ENCODE measurements around the gene BLVRA.
"Not testable (repeated sequence)": the region's sequence is repeated elsewhere in the genome, so short reads cannot be mapped to it uniquely, and the experiment has no call there.

BLVRA gene

DNA sequence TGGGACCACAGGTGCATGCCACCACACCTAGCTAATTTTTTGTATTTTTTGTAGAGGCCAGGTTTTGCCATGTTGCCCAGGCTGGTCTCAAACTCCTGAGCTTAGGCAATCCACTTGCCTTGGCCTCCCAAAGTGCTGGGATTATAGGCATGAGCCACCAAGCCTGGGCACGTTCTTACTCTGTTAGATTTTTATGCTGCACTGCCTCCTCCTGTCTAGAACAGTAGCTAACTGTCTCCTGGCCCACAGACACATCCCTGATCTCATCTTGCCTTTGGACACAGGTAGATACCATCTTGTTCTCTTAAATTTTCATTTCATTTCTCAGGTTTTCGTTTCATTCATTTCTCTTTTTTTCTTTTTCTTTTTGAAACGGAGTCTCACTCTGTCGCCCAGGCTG is 41.1 kb downstream of the BLVRA start:
- TF ChIP-seq, protein P1, sequence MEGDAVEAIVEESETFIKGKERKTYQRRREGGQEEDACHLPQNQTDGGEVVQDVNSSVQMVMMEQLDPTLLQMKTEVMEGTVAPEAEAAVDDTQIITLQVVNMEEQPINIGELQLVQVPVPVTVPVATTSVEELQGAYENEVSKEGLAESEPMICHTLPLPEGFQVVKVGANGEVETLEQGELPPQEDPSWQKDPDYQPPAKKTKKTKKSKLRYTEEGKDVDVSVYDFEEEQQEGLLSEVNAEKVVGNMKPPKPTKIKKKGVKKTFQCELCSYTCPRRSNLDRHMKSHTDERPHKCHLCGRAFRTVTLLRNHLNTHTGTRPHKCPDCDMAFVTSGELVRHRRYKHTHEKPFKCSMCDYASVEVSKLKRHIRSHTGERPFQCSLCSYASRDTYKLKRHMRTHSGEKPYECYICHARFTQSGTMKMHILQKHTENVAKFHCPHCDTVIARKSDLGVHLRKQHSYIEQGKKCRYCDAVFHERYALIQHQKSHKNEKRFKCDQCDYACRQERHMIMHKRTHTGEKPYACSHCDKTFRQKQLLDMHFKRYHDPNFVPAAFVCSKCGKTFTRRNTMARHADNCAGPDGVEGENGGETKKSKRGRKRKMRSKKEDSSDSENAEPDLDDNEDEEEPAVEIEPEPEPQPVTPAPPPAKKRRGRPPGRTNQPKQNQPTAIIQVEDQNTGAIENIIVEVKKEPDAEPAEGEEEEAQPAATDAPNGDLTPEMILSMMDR (IDR thresholded peaks at IDR 0.05; ENCODE audit: low read depth, low read length, missing control alignments): no peak

DNA sequence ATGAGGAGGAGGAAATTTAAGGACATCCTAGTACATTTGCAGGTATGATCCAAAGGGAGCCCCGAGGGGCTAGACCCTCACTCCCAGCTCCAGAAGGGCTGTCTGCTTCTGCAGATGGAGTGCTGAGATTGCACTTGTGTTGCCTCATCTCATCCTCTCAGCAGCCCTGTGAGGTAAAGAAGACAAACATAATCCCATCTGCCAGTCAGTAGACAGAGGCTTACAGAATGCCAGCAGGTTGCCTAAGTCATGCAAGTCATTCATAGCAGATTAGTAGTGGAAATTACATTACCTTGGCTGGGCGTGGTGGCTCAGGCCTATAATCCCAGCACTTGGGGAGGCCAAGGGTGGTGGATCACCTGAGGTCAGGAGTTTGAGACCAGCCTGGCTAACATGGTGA is 45.4 kb downstream of the BLVRA start:
- peaks cover 10% of the 10 kb centered on the region for H3K36me3 ChIP-seq (replicated peaks)
- TF ChIP-seq, protein P1 (IDR thresholded peaks at IDR 0.05; ENCODE audit: low read depth, low read length, missing control alignments): no peak

More for the DNA sequence above, 41.1 kb downstream of the BLVRA start:
- no peak for DNase-seq
- Histone ChIP-seq H3K27ac (no peak overlapping the region), H3K36me3 (replicated peaks) (peaks cover 8% of the 10 kb centered on the region), H3K4me3 (ENCODE audit: low read depth, low read length) (no peak overlapping the region), H3K27me3 (replicated peaks) (no peaks in the 10 kb centered on the region)
- in situ Hi-C loops (cut with HindIII; ENCODE audit: low pct_ligation_motif_present, low sequenced_read_pairs): no loop called here

DNA sequence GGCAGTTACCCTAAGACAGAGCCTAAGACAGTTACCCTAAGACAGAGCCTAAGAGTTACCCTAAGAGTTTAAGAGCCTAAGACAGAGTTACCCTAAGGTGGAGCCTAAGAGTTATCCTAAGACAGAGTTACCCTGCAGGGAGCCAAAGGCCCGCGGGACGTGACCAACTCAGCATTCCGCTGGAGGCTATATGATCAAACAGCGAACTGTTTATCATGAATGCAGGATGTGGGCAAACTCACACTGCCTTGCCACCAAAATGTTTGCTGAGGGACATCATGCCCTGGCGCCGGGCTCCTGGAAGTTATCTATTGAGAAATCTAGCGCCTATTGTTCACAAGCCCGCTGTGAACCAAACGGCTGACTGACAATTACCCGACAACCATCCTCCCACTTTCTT is 49.9 kb downstream of the BLVRA start:
- DNase-seq: no peak
- Histone ChIP-seq H3K27ac (no peak overlapping the region), H3K27me3 (replicated peaks) (no peaks in the 10 kb centered on the region), H3K36me3 (replicated peaks) (peaks cover 6% of the 10 kb centered on the region), H3K4me3 (ENCODE audit: low read depth, low read length) (no peak overlapping the region)
- in situ Hi-C loops (cut with HindIII; ENCODE audit: low pct_ligation_motif_present, low sequenced_read_pairs): no loop called here
- TF ChIP-seq, protein P1 (IDR thresholded peaks at IDR 0.05; ENCODE audit: low read depth, low read length, missing control alignments): no peak

More for the DNA sequence above, 45.4 kb downstream of the BLVRA start:
- H3K27ac ChIP-seq: no peak overlapping the region
- no peaks in the 10 kb centered on the region for H3K27me3 ChIP-seq (replicated peaks)
- in situ Hi-C loops (cut with HindIII; ENCODE audit: low pct_ligation_motif_present, low sequenced_read_pairs): no loop called here
- no peak for DNase-seq
- no peak overlapping the region for H3K4me3 ChIP-seq (ENCODE audit: low read depth, low read length)

DNA sequence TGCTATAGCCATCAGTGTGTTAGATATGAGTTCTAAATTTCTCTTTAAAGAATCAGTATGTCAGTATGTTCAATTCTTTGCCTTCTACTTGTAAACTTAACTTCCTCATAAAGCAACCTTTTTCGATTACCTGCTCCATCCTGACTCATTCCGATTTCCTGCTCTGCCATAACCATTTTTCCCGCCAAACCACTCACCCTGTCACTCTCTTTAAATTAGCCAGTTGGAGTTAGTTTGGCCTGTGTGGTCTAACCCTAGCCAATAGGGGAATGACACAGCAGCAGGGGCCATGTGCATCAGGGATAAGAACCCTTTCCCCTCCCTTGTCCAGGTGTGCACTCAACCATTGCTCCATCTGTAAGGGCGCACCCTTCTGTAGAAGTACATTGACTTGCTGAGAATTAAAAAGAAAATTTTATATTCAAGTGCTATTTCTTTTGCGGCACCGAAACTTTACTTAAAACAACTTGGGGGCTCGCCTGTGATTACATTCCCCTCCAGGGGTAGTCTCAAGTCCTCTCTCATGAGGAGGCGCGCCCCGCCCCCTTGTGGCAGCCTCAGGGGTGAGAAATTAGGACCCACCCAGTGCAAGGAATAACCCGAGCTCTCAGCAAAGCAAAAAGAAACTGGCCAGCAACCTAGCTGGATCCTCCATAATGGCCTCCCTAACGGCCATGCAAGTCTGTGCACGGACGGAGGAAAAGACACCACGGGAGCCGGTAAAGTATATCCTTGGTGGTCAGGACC is 51.9 kb downstream of the BLVRA start:
- H3K27ac ChIP-seq; in situ Hi-C loops (cut with HindIII; ENCODE audit: low pct_ligation_motif_present, low sequenced_read_pairs); H3K36me3 ChIP-seq (replicated peaks); H3K27me3 ChIP-seq (replicated peaks); H3K4me3 ChIP-seq (ENCODE audit: low read depth, low read length); DNase-seq: not testable (repeated sequence)
- TF ChIP-seq, protein P1 (IDR thresholded peaks at IDR 0.05; ENCODE audit: low read depth, low read length, missing control alignments): peak; percentile 42

DNA sequence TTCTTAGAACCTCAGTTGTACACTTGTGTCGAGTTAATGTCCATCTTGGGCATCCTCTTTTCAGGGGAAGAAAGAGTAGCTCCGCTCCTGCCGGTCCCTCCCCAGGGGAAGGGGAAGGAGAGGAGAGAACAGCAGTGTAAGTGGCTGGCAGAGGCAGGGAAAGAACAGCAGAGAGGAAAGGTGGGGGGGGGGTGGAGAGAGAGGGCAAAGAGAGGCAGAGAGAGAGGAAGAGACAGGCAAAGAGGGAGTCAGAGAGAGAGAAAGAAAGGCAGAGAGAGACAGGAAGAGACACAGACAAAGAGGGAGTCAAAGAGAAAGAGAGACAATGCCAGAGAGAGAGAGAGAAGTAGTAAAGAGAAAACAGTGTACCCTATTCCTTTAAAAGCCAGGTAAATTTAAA is 56.9 kb downstream of the BLVRA start:
- H3K36me3 ChIP-seq (replicated peaks): no peaks in the 10 kb centered on the region
- TF ChIP-seq, protein P1 (IDR thresholded peaks at IDR 0.05; ENCODE audit: low read depth, low read length, missing control alignments): no peak
- in situ Hi-C loops (cut with HindIII; ENCODE audit: low pct_ligation_motif_present, low sequenced_read_pairs): no loop called here
- H3K27me3 ChIP-seq (replicated peaks): peaks cover 2% of the 10 kb centered on the region
- H3K27ac ChIP-seq: no peak overlapping the region
- no peak for DNase-seq
- no peak overlapping the region for H3K4me3 ChIP-seq (ENCODE audit: low read depth, low read length)

DNA sequence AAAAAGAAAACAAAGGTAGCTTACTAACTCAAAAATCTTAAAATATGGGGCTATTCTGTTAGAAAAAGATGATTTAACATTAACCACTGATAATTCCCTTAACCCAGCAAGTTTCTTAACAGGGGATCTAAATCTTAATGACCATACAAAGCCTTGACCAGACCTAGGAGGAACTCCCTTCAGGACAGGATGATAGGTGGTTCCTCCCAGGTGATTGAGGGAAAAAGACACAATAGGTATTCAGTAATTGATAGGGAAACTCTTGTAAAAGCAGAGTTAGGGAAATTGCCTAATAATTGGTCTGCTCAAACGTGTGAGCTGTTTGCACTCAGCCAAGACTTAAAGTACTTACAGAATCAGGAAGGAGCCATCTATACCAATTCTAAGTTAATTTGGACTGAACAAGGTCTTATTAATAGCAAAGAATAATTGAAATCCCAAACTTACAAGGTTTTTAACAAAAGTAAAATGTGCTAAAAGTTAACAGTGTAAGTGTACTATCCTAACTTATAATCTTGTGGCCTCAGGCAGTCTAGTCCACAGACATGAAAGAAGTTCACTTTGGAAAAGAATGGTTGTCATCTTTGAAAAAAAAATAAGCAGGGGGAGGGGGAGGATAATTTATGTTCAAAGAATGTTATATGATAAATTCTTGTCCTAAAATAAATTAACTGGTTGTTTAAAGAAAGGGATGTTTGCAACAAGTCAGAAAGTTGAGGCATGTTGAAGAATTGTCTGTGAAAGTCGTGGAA is 57.7 kb downstream of the BLVRA start:
- in situ Hi-C loops (cut with HindIII; ENCODE audit: low pct_ligation_motif_present, low sequenced_read_pairs); H3K27ac ChIP-seq; DNase-seq; H3K27me3 ChIP-seq (replicated peaks); H3K4me3 ChIP-seq (ENCODE audit: low read depth, low read length); H3K36me3 ChIP-seq (replicated peaks): not testable (repeated sequence)

DNA sequence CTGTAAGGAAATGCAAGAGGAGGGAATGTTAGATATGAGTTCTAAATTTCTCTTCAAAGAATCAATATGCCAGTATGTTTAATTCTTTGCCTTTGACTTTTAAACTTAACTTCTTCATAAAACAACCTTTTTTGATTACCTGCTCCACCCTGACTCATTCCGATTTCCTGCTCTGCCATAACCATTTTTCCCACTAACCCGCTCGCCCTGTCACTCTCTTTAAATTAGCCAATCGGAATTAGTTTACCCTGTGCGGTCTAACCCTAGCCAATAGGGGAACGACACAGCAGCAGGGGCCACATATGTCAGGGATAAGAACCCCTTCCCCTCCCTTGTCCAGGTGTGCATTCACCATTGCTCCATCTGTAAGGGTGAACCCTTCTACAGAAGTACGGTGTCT is 64.9 kb downstream of the BLVRA start:
- H3K27me3 ChIP-seq (replicated peaks); DNase-seq; in situ Hi-C loops (cut with HindIII; ENCODE audit: low pct_ligation_motif_present, low sequenced_read_pairs): not testable (repeated sequence)

More for the DNA sequence above, 64.9 kb downstream of the BLVRA start:
- not testable (repeated sequence) for H3K4me3 ChIP-seq (ENCODE audit: low read depth, low read length); H3K27ac ChIP-seq; H3K36me3 ChIP-seq (replicated peaks)
